GM18505 (cell line): ENCODE data around the gene TMEM244.
"Not testable (repeated sequence)": the region's sequence is repeated elsewhere in the genome, so short reads cannot be mapped to it uniquely, and the experiment has no call there.

Experiments
- ATAC-seq: cut with Tn5 transposase; IDR thresholded peaks from one replicate; pipeline ENCODE4 v1.9.1; 2021; ENCODE audit not compliant: unreplicated experiment
- POLR2A ChIP-seq: IDR thresholded peaks from 4 replicates; pipeline ENCODE4 v1.6.1; 2011; ENCODE audit warnings: borderline replicate concordance; ENCODE audit not compliant: insufficient read depth, insufficient read length; ENCODE audit errors: extremely low read depth

TMEM244 gene

DNA sequence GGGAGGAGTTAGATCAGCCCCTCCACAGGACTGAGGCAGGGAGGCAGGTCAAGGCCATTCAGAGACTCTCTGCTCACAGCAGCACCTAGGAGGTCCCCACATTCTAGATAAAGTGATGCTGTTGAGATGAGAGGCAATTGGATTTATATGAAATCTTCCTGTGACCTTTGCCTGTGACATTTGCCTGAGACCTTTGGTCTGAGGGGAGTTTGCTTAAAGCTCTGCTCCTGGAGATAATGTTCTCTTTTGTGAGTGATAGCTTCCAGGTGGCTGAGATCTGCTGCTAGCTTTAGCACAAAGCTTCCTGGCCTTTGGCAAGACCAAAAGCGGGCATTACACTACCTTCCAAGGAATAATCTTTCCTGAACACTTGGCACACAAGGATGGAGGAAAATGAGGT lies 43.3 kb downstream of the TMEM244 start:
- TF ChIP-seq POLR2A: no peak
- ATAC-seq: no peak

DNA sequence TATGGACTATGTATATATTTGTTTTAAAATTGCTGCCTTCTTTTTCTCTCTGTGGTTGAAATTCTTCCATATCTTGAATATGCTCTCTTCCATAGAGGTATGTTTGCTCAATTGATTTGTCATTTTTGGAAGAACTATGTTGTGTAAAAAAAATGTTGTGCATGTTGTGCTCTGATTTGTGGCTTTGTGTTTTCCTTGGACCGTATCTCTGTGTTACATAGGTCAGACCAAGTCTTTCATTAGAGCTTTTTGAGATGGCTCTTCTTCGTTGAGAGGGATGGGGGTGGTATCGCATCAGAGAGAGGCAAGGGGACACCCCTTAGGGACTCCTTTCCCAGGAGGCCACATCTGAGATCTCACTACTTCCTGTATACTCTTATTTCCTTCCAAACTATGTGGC lies 43.8 kb downstream of the TMEM244 start:
- no peak for TF ChIP-seq POLR2A

DNA sequence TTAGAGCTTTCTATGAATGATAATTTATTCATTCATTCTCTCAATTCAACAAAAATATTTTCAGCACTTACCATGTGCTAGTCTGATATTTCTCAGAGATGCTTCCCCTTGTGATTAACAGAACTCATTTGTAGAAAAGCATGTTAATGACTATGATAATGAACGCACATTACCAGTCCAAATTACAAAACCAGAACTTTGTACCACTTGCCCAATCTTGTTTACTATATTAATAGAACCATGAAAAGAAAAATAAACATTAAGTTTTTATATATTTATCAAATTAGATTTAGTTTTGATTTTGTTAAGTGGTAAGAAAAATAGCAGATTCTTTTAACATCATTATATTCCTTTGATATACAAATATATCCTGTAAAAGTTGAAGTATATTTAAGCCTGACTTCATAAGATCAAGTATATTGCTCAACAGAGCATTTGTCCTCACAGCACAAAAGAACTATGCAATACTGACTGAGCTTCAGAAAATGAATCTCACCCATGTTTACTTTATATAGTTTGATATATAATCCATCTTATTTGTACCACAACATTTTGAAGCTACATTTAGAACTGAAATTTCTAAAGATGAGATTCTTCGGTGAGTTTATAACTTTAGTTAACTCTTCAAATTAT lies 48.9 kb downstream of the TMEM244 start:
- ATAC-seq: no peak
- TF ChIP-seq POLR2A: no peak

More for the DNA sequence above, 43.8 kb downstream of the TMEM244 start:
- ATAC-seq: no peak

DNA sequence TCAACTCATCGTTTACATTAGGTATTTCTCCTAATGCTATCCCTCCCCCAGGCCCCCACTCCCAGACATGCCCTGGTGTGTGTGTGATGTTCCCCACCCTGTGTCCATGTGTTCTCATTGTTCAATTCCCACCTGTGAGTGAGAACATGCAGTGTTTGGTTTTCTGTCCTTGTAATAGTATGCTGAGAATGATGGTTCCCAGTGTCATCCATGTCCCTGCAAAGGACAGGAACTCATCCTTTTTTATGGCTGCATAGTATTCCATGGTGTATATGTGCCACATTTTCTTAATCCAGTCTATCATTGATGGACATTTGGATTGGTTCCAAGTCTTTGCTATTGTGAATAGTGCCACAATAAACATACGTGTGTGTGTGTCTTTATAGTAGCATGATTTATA lies 54.0 kb downstream of the TMEM244 start:
- not testable (repeated sequence) for ATAC-seq

DNA sequence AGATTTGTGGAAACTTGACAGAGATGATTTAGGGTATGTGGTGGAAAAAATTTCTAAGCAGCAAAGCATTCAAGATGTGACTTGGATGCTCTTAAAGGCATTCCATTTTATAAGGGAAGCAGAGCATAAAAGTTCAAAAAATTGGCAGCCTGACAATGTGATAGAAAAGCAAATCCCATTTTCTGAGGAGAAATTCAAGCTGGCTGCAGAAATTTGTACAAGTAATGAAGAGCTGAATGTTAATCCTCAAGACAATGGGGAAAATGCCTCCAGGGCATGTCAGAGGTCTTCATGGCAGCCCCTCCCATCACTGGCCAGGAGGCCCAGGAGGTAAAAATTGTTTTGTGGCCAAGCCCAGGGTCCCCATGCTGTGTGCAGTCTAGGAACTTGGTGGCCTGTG lies 58.2 kb downstream of the TMEM244 start:
- ATAC-seq: not testable (repeated sequence)

DNA sequence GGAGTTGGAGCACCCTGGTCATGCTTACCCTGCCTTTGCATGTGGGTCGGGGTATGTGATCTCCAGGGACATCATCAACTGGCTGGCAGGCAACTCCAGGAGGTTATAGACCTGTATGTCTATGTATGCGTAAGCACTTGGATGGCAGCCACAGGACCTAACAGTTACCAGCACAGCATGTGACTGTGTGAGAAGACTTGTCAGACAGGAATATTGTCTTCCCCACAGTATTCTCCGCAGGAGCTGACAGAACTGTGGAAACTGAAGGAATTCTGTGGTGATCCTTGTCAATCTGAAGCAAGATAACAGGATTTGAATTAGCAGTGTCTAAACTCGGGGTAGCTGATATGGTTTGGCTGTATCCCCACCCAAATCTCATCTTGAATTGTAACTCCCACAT lies 59.2 kb downstream of the TMEM244 start:
- TF ChIP-seq POLR2A: no peak
- ATAC-seq: no peak

DNA sequence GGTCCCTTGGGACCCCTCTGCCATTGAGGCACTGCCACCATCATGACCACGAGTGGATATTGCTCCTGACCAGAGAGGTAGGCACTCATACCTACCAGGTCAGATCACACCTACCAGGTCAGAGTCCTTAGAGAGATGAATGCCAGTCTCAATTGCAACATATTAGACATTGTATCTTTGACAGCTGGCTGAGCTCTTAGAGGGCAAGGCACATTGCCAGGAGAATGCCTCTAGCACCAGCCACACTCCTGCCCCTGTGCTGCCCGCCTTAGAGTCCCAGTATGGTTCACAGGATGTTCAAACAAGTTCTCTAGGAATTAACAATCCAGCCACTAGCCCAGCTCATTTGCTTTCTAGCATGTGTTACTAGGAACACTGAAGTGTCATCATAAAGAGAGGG lies 65.9 kb downstream of the TMEM244 start:
- no peak for ATAC-seq
- no peak for TF ChIP-seq POLR2A

DNA sequence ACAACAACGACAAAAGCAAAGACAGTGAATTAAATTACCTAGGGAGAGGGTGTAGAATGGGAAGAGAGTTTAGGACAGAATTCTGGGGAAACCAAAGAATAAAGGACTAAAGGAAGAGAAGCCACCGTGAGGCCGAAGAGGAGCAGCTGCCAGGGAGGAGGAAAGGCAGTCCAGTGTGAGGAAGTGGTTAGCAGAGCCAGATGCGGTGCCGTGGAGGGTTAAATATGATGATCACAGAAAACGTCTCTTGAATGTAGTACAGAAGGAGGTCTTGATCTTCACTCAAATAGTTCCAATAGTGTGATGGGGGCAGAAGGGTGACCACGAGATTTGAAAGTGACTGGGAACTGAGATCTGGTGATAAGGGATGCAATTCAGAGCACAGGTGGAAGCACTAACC lies 67.7 kb downstream of the TMEM244 start:
- ATAC-seq: no peak

DNA sequence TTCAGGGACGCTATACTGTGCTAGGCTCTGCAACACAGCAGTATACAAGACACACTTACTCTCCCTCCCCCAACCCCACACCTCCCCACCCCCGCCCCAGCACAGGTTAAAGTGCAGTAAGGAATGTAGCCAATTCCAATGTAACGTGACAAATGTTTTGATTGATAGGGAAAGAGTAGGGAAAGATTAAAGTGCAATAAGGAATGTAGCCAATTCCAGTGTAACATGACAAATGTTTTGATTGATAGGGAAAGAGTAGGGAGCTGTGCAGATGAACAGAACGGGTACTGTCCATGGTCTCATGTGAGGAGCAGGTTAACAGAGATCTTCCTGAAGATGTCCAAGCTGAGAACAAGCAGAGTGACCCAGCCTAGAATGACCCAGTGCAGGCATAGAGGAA lies 69.1 kb downstream of the TMEM244 start:
- ATAC-seq: no peak
- TF ChIP-seq POLR2A: no peak

More for the DNA sequence above, 67.7 kb downstream of the TMEM244 start:
- no peak for TF ChIP-seq POLR2A

DNA sequence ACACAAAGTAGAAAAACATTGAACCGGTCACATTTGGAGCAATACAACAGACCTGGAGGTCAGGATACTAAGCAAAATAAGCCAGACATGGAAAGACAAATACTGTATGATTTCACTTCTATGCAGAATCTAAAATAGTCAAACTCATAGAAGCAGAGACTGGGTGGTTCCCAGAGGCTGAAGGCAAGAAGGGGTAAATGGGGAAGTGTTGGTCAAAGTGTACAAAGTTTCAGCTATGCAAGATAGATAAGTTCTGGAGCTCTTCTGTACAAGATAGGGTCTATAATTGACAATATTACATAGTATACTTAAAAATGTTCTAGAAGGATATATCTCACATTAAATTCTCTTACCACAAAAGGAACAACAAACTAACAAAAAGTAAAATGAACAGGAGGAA lies 70.3 kb downstream of the TMEM244 start:
- ATAC-seq: no peak
- TF ChIP-seq POLR2A: no peak

DNA sequence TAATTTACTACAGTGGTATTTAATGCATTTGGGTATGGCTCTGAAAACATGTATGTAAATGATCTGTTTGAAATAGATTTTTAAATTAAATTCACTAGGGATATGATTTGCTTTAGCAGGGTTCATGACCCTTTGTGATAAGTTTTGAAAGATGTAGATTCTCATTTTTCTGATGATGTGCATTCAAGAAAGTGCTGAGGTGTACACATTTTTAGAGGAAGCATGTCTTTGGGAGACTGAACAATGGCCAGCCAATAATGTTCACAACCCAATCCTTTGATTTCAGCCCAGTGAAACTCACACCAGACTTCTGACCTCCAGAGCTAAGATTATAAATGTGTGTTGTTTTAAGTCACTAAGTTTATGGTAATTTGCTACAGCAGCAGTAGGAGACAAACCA lies 71.1 kb downstream of the TMEM244 start:
- TF ChIP-seq POLR2A: no peak
- no peak for ATAC-seq

DNA sequence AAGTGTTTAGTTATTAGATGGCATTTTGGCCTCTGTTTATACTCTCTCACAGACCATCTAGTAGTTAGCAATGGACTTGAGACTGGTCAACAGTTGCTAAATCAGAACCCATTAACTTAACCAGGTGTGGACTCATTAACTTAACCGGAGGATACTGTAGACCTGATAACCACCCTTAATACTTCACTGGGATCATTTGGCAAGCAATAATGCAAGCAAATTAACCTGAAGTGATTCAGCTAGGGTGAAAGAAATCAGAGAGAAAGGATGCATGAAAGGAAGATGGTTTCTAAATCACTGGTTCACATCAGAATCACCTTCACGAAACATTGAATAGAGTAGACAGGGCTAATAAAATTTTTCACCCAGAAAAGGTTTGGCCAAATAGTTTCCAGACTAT lies 73.3 kb downstream of the TMEM244 start:
- ATAC-seq: no peak

DNA sequence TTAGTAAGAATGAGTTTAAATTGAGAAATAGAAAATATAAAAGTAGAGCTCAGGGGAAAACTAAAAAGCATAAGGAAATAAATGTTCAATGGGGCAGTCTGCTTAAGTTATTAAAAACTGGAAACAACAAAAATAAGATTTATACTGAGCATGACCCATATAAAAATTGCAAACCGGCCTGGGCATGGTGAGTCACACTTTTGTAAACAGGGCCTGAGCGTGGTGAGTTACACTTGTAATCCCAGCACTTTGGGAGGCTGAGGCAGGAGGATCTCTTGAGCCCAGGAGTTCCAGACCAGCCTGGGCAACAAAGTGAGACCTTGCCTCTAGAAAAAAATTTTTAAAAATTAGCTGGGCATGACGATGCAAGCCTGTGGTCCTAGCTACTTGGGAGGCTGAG lies 74.6 kb downstream of the TMEM244 start:
- no peak for TF ChIP-seq POLR2A
- ATAC-seq: no peak

More for the DNA sequence above, 73.3 kb downstream of the TMEM244 start:
- TF ChIP-seq POLR2A: no peak

DNA sequence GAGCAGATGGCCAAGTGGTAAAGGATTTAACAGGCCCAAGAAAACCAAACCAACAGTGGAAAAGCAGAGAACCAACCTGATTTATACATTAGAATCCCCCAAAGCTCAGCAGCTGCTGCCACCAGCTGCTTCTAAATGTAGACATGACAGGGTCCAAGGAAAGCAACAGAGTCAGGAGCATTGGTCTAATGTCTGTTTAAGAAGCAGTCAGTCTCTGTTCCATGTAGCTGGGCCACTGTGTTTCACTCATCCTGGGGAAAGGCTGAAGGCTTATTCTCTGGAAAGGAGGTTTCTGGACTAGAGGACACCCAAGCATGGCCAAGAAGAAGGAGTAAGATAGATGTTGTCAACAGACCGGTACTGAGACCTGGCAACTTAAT lies 75.4 kb downstream of the TMEM244 start:
- no peak for TF ChIP-seq POLR2A
- ATAC-seq: no peak

DNA sequence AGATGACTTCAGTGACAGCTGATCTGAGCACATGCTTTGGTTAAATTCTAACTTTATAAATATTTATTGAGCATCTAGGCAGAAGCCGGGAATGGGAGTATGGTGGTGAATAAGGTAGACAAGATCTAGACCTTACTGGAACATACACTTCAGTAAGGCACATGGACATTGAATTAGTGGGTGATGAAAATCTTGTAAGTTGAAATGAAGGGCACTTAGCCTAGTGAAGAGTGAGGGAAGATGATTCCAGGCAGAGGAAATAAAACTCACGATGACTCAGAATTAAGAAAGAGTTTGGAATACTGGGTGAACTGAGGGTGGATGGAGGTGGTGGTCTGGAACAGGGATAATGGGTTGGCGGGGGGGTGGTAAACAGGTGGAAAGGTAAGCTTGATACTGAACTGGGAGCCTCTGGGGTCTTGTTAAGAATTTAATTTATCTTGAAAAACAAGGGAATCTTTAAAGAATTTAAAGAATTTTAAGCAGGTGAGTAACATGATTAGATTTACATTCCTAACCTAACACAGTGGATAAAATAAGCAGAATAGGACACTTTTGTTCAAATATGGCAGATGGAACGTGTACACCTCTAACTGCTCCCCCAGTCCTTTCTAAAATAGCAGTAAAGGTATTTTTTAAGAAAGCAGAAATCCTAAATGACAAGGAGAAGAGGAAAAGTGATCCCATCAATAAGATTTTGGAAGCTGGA lies 75.9 kb downstream of the TMEM244 start:
- ATAC-seq: no peak
- TF ChIP-seq POLR2A: no peak
